ENCODE data around the gene MYH8.

Gene MYH8

GRCh38 chr17:10380631-10381408, 40.9 kb downstream of the MYH8 start:
- no peak for DNase-seq

- no peak for DNase-seq
Observed at GRCh38 chr17:10372906-10373305, 48.8 kb downstream of the MYH8 start, which contains the start of gene MYH13. TSS of gene MYH13 (minus strand) at chr17:10373006. CDS start at chr17:10364530, 8,476 bp downstream.

DNA sequence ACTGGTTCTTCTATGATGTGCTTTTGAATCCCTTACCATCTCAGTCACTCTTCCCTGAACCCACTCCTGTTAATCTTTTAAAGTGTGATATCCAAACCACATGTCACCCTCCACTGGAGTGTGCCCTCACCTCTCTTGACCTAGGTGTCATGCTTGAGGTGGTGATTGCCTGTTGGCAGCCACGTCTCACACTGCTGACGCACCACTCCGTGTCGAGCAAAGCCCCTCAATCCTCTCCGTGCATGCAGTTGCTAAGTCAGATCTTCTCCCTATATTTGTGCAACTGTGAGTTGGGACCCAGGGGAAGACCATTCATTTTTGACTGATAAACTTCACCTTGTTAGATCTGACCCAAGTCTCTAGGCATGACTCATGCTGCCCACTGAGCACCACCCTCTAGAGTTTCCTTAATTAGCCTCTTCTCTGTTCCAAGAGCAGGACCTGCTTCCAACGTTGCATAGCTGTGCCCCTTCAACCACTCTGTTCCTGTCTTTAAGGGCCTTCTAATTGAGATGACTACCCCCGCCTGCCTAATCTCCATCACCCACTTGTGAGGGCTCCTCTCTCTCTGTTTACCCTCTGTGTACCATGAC, 51.6 kb downstream of the MYH8 start:
- no peak for DNase-seq

DNA sequence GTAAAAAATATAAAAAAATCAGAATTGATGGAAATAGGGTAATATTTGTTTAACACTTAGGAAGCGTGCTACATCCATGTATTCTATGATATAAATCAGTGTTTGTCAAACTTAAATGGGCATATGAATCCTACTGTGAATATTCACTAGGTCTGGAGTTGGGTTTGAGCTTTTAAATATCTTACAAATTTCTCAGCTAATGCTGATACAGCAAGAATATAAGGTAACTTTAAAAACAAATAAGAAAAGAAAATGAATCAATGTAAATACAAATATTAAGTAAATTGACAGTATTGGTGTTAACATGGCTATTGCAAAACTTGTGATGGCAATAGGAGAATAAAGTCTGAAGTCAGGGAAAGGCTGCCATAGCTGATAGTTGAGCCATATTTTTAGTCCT, 52.5 kb downstream of the MYH8 start:
- DNase-seq = no peak

GRCh38 chr17:10368561-10368960, 53.2 kb downstream of the MYH8 start:
- no peak for DNase-seq

DNA sequence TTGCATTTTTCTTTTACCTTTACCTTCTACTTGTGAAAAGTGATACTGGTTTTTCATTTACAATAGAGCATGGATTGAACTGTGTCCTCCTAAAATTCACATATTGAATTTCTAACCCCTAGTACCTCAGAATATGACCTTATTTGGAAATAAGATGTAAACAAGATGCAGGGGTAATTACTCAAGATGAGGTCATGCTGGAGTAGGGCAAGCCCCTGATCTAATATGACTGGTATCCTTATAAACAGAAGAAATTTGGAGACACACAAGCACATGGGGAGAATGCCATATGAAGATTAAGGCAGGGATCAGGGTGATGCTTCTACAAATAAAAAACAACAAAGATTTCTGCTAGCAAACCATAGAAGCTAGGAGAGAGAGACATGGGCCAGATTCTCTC, 61.2 kb downstream of the MYH8 start:
- DNase-seq = no peak

GRCh38 chr17:10357768-10358167, 64.0 kb downstream of the MYH8 start:
- no peak for DNase-seq

DNA sequence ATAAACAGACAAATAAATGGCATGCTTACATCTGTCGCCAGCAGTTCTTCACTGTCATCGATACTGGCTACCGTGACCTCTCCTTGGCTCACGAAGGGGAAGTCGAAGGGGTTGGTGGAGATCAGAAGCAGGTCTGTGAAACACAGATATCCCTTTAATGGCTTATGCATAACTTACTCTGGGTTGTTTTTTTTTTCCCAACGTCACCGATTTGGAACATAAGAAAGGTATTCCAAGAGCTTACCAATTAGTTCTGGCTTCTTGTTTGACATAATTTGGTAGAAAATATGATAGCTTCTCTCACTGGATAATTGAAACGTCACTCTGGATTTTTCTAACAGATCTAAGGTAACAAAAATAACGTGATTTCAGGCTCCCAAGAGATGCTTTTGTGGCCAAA, 67.1 kb downstream of the MYH8 start:
- DNase-seq = no peak

- DNase-seq = no peak
Observed at GRCh38 chr17:10352893-10353292, 68.9 kb downstream of the MYH8 start.

DNA sequence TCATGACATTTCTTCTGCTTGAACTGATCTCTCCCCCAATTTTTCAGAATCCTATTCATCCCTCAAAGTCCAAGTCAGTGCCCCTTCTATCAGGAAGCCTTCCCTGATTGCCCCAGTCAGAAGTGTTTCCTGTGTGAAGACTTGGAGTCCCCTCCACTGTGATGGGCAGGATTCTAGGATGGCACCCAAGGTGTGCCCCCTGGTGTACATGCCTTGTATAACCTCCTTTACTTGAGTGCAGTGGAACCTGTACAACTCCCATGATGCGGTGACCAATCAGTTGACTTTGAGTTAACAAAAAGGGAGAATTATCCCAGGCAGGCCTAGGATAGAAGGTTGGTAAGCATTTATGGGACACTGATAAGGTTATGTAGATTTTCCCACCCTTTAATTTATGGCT, 72.3 kb downstream of the MYH8 start:
- DNase-seq = no peak

DNA sequence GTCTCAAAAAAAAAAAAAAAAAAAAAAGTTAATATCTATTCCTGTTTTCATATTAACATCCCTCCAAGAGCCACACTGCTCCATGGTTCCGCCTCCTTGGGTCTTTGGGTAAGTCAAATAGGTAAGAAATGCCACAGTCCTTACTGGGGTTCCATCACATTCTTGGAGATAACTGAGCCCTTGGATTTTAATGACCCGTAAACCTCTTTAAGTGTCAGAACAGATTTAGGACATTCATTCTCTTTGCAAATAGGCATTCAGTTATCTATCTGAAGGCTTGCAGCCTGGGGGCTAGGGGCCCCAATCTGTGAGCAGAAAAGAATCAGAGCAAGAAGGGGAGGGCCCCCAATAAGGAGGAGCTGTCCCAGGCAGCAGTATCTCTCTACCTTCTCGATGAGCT, 76.9 kb downstream of the MYH8 start:
- DNase-seq = no peak

All from Kasumi-1 (cell line).